ENCODE data around the gene TEX14.

TEX14 gene

DNA sequence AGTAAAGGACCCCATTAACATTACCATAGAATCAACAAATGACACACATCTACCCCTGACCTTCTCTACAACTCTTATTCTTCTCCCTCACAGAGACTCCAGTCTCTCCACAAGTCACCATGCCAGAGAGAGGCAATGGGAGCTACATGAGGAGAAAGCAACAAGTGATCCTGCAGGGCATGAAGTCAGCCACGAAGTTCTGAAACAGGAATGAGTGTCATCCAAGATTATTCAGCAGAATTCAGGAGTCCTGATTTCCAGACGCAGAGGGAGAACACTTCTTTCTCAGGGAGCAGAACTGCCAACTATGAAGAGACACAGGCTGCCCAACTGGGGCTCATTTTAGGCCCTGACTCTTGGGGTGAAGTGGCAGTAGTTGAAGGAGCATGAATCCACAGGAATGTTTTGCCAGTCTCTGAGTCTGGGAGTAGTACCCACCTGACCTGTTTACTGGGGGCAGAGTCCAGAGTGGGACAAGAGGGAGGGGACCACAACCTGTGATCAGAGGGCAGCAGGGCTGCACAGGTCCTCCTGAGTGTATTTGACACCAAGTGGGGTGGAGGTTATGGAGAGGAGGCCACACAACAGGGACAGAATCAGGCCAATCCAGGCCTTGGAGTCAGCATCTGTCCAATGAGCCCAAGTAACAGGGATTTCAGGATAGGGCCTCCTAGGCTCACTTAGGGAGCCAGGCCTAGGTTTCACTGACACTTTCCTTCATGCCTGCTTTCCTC, 175.0 kb downstream of the TEX14 start:
- DNase-seq = no peak

DNA sequence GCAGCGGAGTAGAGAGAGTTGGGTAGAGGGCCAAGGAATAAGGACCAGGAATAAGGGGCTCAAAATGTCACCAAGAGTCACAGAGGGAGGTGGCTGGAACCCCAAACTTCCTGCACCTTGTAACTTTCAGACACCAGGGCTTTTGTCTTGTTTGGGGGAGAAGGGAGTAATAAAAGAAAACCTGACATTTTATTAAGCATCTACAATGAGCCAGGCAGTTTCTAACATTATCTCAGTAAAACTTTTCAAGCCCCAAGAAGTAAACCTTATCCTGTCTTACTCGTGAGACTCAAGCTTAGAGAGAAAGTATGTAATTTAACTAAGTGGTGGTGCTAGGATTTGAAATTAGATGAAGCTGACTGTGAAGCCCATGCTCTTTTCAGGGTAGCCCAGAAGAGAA, 176.6 kb downstream of the TEX14 start:
- DNase-seq = no peak

DNA sequence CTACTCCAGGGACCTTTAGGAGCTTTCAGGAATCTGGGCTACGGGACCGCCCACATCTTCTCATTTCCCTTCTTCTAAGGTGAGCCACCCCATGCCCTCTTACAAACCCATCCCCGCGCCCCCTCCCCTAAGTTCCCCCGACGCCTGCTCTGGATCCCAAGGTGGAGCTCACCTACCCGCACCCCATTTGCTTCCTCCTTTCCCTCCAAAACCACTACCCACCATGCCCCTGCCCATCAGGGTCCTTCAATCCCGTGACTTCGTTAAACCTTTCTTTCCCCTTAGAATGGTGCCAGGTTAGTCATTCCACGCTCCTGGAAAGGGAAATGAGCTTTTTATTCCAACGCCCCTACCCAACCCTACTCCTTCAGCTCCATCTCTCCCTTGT, 177.1 kb downstream of the TEX14 start:
- DNase-seq = no peak

DNA sequence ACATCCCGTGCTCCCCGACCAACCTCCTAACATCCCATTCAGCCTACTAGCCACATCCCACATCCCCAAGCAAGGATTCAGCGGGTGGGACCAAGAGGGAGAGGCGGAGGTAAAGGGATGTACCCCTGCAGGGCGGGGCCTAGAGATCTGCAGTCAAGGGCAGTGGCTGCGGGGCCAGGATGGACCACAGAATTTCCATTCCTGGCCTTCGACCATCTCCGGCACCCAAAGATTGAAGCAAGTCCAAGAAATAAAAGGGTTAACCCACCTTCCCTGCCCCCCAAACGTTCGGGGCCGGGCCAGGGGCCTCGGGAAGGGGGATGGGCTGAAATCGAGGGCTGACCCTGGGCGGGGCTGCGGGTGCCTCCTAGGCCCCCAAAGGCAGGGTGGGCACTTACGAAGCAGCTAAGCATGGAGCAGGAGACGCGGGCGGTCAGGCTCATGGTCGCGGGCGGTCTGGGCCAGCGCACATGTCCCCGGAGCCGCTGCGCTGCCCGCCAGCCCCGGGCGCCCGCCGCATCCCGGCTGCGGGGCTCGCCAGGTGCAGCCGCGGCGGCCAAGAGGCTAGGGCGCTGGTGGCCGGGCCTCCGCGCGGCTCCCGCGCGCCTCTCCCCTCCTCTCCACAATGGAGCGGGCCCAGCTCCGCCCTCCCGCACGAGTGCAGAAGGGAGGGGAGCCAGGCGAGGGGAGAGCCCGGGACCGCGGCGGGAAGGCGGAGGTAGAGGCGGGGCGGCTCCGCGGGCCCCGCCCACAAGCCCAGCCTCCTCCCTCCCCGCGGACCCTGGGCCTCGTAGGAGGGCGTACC, 177.7 kb downstream of the TEX14 start, which contains the start of gene MTMR4:
TSS of gene MTMR4 (minus strand) at position 674 of the 805 bp plus-strand sequence. CDS start at position 443, 231 bp downstream.
- DNase-seq = peak; percentile 66

DNA sequence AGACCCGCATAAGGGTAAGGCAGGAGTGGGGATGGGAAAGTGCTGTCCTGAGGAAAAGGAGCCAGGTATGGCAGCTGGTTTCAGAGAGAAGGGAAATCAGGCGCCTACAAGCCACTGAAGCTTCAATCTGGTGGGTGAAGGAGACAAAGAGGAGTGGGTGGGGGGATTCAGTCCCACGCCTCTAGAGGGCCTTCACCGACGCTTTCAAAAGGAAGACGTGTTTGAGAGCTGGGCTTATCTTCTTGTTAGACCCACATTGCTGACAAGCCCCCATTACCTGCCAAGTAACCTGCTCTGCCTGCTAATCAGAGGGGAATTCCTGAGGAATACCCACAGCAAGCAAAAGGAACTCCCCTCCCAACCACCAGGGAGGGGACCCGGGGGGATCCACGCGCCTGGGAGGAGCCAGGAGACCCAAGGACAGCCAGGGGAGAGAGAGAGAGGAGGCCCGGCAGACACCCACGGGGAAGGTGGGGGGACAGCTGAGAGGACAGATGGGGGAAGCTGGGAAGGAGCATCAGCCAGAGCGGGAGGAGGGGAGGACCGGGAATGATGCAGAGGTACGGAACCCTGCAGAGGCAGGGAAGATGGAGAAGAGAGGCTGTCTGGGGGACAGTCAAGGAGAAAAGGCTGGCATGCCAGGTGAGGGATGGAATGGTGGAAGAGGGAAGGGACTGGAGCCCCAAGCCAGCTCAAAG, 178.4 kb downstream of the TEX14 start:
- no peak for DNase-seq

DNA sequence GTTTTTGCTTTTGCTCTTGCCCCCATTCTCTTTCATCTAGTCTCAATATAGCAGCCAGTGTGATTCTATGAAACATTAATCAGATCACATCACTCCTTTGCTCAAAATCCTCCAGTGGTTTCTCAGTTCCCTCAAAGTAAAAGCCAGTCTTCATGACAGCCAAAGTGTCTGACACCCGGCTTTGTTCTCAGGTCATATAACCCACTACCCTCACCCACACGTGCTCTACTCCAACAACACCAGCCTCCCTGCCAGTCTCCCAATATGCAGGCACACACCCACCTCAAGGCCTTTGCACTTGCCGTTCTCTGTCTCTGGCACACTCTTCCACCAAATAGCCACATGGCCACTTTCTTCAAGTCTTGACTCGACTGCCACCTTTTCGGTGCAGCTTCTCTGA, 181.8 kb downstream of the TEX14 start:
- no peak for DNase-seq

DNA sequence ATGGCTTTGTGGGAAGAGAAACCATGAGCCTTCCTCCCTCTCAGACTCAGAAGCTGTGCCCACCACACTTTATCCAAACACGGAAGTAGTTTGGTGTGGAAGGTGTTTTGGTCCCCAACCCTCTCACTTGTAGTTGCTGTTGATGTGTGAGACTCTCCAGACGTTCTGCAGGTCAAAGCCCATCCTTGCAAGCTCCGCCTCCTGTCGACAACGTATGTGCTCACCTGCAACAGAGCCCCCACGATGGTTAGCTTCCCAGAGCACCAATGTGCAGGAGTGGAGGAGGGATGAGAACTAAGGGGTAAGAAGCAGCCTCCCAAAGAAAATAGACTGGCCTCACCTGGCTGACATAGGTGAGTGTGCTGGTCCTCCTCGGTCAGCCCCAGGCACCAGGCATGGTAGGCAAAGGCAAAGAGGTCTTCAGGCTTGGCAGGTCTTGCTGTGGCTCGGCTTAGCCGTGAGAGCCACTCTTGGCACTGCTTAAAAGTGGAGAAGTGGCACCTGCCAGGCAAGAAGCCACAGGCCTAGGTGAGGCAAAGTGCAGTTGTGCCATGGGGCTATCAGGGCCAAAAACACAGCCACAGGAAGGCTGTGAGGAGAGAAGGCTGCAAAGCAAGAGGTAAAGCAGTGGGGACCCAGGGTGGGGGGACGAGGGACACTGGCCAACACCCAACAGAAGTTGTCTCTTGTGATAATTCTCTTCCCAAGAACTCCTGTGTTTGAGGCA, 183.3 kb downstream of the TEX14 start:
- DNase-seq = no peak

DNA sequence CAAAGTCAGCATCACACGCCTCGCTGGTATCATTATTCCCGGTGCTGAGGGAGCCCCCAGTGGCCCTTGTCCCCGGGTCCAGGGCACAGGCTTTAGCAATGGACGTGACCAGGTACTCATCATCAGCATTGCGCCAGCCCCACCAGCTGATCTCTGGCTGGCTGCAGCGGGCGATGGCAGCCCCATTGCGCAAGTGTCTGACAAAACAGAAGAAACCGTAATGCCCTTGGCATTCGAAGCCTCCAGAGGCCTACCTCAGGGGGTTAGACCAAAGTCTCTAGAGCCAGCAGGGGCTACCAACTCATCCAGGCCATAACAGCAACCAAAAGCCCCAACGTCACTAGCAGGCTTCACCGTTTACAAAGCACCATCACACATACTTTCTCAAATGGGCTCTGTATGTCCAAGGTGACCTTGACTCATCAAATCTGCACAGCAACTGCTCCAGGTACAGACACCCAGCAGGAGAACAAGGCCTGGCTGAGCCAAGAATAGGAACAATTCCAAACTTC, 184.7 kb downstream of the TEX14 start:
- DNase-seq = no peak
